GM21619 (cell line): ENCODE results near the gene MYO5A.
A peak's percentile ranks its signal among the peaks of the same experiment; 100 is the strongest.
"Not testable (repeated sequence)": the region's sequence is repeated elsewhere in the genome, so short reads cannot be mapped to it uniquely, and the experiment has no call there.

Experiments
- ATAC-seq: cut with Tn5 transposase; IDR thresholded peaks from one replicate; pipeline ENCODE4 v1.9.1; 2021; ENCODE audit not compliant: unreplicated experiment

Gene MYO5A

GRCh38 chr15:52466134-52466701, 62.5 kb downstream of the MYO5A start:
- peak; percentile 91 for ATAC-seq

GRCh38 chr15:52464478-52464877, 64.2 kb downstream of the MYO5A start:
- peak; percentile 56 for ATAC-seq

- no peak for ATAC-seq
Observed at GRCh38 chr15:52464040-52464439, 64.6 kb downstream of the MYO5A start.

DNA sequence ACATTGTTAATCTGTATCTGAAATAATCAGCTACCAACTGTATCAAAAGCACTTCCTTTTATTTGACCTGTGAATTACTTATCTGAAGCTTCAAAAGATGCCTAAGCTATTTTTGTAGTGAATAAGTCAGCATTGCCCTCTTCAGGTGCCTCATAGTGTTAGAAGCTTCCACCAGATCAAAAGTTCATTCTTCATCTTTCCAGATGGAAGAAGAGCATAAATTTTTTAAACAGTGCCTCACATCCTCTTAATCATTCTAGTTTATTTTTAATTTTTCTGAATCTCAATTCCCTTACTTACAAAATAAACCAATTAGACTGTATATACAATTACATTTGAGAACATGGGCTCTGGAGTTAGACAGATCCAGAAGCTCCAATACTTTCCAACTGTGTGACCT, 65.0 kb downstream of the MYO5A start:
- ATAC-seq = no peak

DNA sequence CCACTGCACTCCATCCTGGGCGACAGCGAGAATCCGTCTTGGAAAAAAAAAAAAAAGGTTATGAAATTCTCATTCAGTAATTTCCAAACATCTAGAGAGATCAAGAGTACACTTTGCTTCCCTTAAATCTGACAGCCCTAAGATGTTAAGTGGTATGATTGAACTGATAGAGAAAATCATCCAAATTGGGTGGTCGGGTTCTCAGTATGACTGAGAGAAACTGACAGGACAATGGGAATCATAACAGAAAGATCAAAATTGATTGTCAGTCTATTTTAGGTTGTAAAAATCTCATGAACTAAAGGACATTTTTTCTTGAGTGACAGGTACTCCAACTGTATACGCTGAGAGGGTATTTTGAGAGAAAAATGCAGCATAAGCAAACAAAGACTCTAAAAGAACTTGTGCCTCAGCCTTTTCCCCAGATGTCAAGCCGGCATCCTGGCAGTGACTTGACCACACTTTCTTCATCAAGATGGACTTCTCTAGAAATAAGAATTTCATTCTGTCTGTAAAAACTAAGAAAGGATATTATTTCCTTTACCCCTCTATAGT, 65.8 kb downstream of the MYO5A start:
- ATAC-seq = no peak

DNA sequence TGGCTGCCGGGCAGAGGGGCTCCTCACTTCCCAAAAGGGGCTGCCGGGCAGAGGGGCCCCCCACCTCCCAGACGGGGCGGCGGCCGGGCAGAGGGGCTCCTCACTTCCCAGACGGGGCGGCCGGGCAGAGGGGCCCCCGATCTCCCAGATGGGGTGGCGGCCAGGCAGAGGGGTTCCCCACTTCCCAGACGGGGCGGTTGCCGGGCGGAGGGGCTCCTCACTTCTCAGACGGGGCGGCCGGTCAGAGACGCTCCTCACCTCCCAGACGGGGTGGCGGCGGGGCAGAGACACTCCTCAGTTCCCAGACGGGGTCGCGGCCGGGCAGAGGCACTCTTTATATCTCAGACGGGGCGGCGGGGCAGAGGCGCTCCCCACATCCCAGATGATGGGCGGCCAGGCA, 69.0 kb downstream of the MYO5A start:
- not testable (repeated sequence) for ATAC-seq

- ATAC-seq = not testable (repeated sequence)
Observed at GRCh38 chr15:52459265-52459664, 69.4 kb downstream of the MYO5A start.

DNA sequence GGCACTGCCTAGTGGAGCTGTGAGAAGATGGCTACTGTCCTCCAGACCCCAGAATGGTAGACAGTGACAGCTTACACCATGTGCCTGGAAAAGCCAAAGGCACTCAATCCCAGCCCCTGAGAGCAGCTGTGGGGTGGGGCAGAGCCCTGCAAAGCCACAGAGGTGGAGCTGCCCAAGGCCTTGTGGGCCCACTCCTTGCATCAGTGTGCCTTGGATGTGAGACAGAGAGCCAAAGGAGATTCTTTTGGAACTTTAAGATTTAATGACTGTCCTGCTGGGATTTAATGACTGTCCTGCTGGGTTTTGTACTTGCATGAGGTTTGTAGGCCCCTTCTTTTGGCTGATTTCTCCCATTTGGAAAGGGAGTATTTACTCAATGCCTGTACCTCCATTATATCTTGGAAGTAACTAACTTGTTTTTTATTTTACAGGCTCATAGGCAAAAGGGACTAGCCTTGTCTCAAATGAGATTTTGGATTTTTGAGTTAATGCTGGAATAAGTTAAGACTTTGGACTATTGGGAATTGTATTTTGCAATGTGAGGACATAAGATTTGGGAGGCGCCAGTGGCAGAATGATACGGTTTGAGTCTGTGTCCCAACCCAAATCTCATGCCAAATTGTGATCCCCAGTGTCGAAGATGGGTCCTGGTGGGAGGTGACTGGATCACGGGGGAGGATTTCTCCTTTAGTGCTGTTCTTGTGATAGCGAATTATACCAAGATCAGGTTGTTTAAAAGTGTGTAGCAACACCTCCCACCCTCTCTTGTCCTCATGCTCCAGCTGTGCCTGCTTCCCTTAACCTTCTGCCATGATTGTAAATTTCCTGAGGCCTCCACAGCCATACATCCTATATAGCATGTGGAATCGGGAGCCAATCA, 80.4 kb downstream of the MYO5A start:
- no peak for ATAC-seq

GRCh38 chr15:52445954-52446353, 82.7 kb downstream of the MYO5A start:
- no peak for ATAC-seq

DNA sequence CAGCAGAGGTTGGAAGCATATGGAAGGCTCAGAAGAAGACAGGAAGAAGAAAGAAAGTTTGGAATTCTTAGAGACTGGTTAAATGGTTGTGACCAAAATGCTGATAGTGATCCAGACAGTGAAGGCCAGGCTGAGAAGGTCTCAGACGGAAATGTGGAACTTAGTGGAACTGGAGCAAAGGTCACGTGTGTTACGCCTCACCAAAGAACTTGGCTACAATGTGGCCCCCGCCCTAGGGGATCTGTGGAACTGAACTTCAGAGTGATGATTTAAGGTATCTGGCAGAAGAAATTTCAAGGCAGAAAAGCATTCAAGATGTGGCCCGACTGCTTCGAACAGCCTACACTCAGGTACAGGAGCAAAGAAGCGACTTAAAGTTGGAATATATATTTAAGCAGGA, 83.1 kb downstream of the MYO5A start:
- no peak for ATAC-seq

GRCh38 chr15:52443205-52443604, 85.5 kb downstream of the MYO5A start:
- not testable (repeated sequence) for ATAC-seq

GRCh38 chr15:52441841-52442240, 86.8 kb downstream of the MYO5A start:
- no peak for ATAC-seq

DNA sequence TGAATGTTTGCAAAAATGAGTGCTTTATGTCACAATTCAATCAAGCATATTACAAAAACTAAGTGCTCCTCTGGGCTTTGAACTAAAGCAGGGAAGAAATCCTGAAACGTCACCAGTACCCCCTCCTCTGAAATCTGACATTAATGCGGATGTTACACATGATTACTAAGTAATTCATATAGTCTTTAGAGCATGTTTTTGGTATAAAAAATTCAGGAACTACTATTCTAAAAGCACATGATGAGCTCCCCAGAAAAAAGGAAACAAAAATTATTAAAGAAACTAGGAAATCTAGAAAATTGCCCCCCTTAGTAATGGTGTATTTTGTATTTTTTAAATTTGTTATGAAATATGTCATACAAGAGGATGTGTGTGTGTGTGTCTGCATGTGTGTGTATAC, 87.7 kb downstream of the MYO5A start:
- no peak for ATAC-seq

- no peak for ATAC-seq
Observed at GRCh38 chr15:52440414-52440813, 88.3 kb downstream of the MYO5A start.

DNA sequence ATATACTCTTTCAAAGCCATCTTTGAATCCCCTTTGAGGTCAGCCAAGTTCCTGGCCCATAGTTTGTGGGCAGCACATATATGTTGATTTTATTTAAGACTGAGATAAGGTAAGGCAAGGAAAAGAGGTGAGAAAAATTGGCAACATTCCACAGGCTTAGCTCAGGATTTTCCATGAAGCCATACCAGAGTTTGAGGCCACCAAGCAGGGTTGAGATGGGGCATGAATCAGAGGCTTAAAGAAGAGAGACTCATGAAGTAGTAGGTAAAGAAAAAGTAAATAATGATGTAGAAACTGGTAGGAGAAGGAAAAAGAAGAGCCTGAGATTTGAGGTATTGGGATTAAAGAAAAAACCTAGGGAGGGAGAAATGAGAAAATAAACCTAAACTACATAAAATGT, 89.2 kb downstream of the MYO5A start:
- no peak for ATAC-seq

DNA sequence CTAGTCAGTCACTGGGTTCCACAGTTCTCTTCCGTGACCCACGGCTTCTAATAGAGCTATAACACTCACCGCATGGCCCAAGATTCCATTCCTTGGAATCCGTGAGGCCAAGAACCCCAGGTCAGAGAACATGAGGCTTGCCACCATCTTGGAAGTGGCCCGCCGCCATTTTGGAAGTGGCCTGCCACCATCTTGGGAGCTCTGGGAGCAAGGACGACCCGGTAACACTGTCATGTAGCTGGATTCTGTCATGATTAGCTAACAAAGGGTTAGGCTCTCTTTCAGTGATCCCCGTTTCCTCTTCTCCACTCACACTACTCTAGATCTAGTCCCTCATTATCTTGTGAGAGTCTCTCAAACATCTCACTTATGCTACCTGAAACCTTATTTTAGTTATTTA, 89.6 kb downstream of the MYO5A start:
- not testable (repeated sequence) for ATAC-seq

DNA sequence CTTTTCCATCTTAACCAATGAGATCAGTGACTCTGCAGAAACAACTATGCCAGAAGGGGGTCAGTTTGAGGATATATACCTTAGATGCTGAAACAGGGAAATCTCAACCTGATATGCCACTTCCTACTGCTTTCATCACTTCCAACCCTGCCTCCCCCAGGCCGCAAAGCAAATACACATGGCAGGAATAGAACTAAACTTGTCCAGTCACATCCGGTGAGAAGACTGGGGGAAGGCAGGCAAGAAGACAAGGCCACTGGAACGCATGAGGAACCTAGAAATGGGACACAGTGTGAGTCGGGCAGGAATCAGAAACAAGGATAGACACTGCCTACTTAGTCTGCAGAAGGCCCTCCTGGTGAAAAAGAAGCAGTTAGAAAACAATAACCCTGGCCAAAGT, 90.6 kb downstream of the MYO5A start:
- no peak for ATAC-seq

DNA sequence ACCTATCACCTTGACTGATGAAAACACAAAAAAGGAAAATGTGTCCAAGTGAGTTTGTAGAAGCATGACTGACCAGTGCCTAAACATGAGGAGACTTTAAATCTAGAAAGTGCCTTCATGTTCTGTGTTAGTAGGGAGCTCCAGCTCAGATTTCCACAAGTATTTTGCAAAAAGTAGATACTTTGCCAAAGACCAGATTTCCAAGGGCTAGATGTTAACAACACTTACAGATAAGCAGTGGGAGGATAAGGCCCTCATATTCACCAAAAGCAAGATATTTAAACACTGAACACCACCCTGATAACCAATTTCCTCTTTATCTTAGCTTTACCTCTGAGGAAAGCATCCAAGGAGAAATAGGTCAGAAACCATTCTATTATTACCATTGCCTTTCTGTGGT, 91.0 kb downstream of the MYO5A start:
- no peak for ATAC-seq

GRCh38 chr15:52436981-52437380, 91.7 kb downstream of the MYO5A start:
- no peak for ATAC-seq

- no peak for ATAC-seq
Observed at GRCh38 chr15:52434885-52435284, 93.8 kb downstream of the MYO5A start.

GRCh38 chr15:52428297-52428696, 100.4 kb downstream of the MYO5A start:
- no peak for ATAC-seq

DNA sequence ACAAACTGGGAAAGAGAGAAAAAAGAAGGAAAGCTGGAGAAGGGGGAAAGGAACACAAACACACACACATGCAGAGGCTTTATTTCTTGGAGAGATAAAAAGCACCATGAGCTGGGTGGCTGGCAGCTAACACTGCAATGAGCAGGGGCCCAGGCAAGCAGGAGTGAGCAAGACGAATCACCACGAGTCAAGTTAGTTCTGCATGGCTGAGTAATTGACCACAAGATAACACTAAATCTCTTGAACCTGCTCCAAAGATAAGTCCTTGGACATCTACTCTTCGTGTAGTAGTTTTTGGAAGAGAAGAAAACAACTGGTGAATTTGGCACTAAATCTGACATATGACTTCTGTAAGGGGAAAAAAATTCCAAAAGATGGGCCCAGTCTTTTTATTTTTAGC, 100.9 kb downstream of the MYO5A start:
- ATAC-seq = no peak
